Neural progenitor cell (in vitro differentiated cells): Measurements from ENCODE around the gene CD63.

ENCODE experiments used
- CTCF ChIP-seq: fragments of 200-600 bp; sonication (generic); IDR thresholded peaks from 2 replicates; pipeline ENCODE4 v1.5.1; 2017; ENCODE audit warnings: antibody characterized with exemption, mild to moderate bottlenecking
- EZH2phosphoT487 ChIP-seq: fragments of 200-600 bp; sonication (generic); IDR thresholded peaks from 2 replicates; pipeline ENCODE4 v1.6.1; 2017; ENCODE audit warnings: antibody characterized with exemption

- TF ChIP-seq CTCF (peak; percentile 48), EZH2phosphoT487 (no peak)
Measured at GRCh38 chr12:55720894-55721444, 7.8 kb downstream of the CD63 start.
